ENCODE results near the gene RAB5B. TPM values are rescaled to one million over a fixed set of nuclear protein-coding genes. Genes with fewer than 3 reads are reported as not detected.

The RAB5B gene
- total RNA-seq, 2 experiments from 2014 or later: 21.6 to 47.2 TPM

GRCh38 chr12:55974308-55974730 is 441 bp downstream of the RAB5B start:
- TF ChIP-seq CTCF (conservative IDR thresholded peaks at IDR 0.05; ENCODE audit: low read length): no peak
- TF ChIP-seq EZH2phosphoT487 (IDR thresholded peaks at IDR 0.05; ENCODE audit: borderline replicate concordance, low read depth, low read length): no peak
- POLR2A ChIA-PET: interaction anchor here (0.6 to 2.5 kb wide), 19 partner anchors 9 to 301 kb away, joined by 3 to 32 read pairs (median 4); partner anchors contain the start of genes CD63, ORMDL2, PYM1 and SARNP
- H3K79me2 ChIP-seq (ENCODE audit: insufficient read depth, low read depth, low read length): peaks cover 21% of the 10 kb centered on the region; the same call in 1 of the 2 replicates

GRCh38 chr12:55978393-55978792 is 4.5 kb downstream of the RAB5B start:
- H4K20me1 ChIP-seq (ENCODE audit: insufficient read depth, low read length): no peaks in the 10 kb centered on the region
- BruUV-seq (replicated peaks): no TSS peak
- intact Hi-C loops (cut with micrococcal nuclease; ENCODE audit: unreplicated experiment): no loop called here

More at GRCh38 chr12:55974308-55974730, 441 bp downstream of the RAB5B start:
- Histone ChIP-seq H3K36me3 (ENCODE audit: insufficient read depth, low read length) (peaks cover 40% of the 10 kb centered on the region), H3K4me2 (ENCODE audit: low read length) (peak overlapping the region; percentile 74), H3K4me1 (ENCODE audit: insufficient read depth, low read length, poor library complexity, severe bottlenecking) (peaks cover 23% of the 10 kb centered on the region), H3K9me2 (ENCODE audit: insufficient read depth, low read length) (no peaks in the 10 kb centered on the region), H3K4me3 (ENCODE audit: low read depth, low read length, poor library complexity, severe bottlenecking) (peak overlapping the region; percentile 88), H4K20me1 (ENCODE audit: insufficient read depth, low read length) (no peaks in the 10 kb centered on the region), H2AFZ (ENCODE audit: low read length) (peak overlapping the region; percentile 53; the same call in 1 of the 2 replicates), H3K27ac (ENCODE audit: low read depth, low read length, poor library complexity, severe bottlenecking) (peak overlapping the region; percentile 55), H3K9me3 (ENCODE audit: low read length) (no peaks in the 10 kb centered on the region)
- no TSS peak for BruUV-seq (replicated peaks)
- CTCF ChIA-PET (ENCODE audit: unreplicated experiment): interaction anchor here (0.5 to 0.6 kb wide), 2 partner anchors 14 to 148 kb away, joined by 3 read pairs; no protein-coding TSS in a partner anchor
- peak; percentile 56 for DNase-seq (ENCODE audit: low spot score)
- intact Hi-C loops (cut with micrococcal nuclease; ENCODE audit: unreplicated experiment): no loop called here

More at GRCh38 chr12:55978393-55978792, 4.5 kb downstream of the RAB5B start:
- H3K79me2 ChIP-seq (ENCODE audit: insufficient read depth, low read depth, low read length): peaks cover 21% of the 10 kb centered on the region; the same call in 1 of the 2 replicates
- DNase-seq (ENCODE audit: low spot score): no peak
- no peak overlapping the region for H3K27ac ChIP-seq (ENCODE audit: low read depth, low read length, poor library complexity, severe bottlenecking)
- H3K4me1 ChIP-seq (ENCODE audit: insufficient read depth, low read length, poor library complexity, severe bottlenecking): peaks cover 32% of the 10 kb centered on the region
- TF ChIP-seq CTCF (conservative IDR thresholded peaks at IDR 0.05; ENCODE audit: low read length): no peak
- no peak for TF ChIP-seq EZH2phosphoT487 (IDR thresholded peaks at IDR 0.05; ENCODE audit: borderline replicate concordance, low read depth, low read length)
- H3K9me3 ChIP-seq (ENCODE audit: low read length): no peaks in the 10 kb centered on the region
- CTCF ChIA-PET (ENCODE audit: unreplicated experiment): no interaction called here
- H2AFZ ChIP-seq (ENCODE audit: low read length): no peak overlapping the region
- H3K4me3 ChIP-seq (ENCODE audit: low read depth, low read length, poor library complexity, severe bottlenecking): no peak overlapping the region
- H3K9me2 ChIP-seq (ENCODE audit: insufficient read depth, low read length): no peaks in the 10 kb centered on the region
- no peak overlapping the region for H3K4me2 ChIP-seq (ENCODE audit: low read length)
- POLR2A ChIA-PET: no interaction called here
- H3K36me3 ChIP-seq (ENCODE audit: insufficient read depth, low read length): peaks cover 32% of the 10 kb centered on the region

Data from OCI-LY7 (cell line).